Vagina (tissue), 2 donors: ENCODE data around the gene SCN8A. TPM values are rescaled to one million over a fixed set of nuclear protein-coding genes. Genes with fewer than 3 reads are reported as not detected.

ENCODE experiments used
- DNase-seq, 2 donors: peaks; one replicate each; pipeline ENCODE4 v3.0.0-alpha.2; 2017; ENCODE audit errors: extremely low spot score in 2 of 2
- H3K27ac ChIP-seq: fragments of 200-600 bp; sonication (generic); one replicate; pipeline ENCODE4 v1.5.1; 2019
- H3K27me3 ChIP-seq: fragments of 200-600 bp; sonication (generic); one replicate; pipeline ENCODE4 v1.5.1; 2019
- H3K36me3 ChIP-seq, 2 donors: fragments of 200-600 bp; sonication (generic); one replicate each; pipeline ENCODE4 v1.5.1; 2017 to 2019
- H3K4me1 ChIP-seq: fragments of 200-600 bp; sonication (generic); one replicate; pipeline ENCODE4 v1.5.1; 2019
- H3K4me3 ChIP-seq, 2 donors: fragments of 200-600 bp; sonication (generic); 1 replicate in 1 of 2; 2 replicates in 1 of 2; pipeline ENCODE4 v1.5.1; 2016 to 2019
- H3K9me3 ChIP-seq: fragments of 200-600 bp; sonication (generic); one replicate; pipeline ENCODE4 v1.5.1; 2019
- CTCF ChIP-seq, 3 experiments: fragments of 450-650 bp in 2 of 3; fragments of 200-600 bp in 1 of 3; sonication (generic) in 1 of 3; IDR thresholded peaks; one replicate each; pipeline ENCODE4 v1.5.1; 2017 to 2019; ENCODE audit warnings: antibody characterized with exemption in 3 of 3, mild to moderate bottlenecking in 2 of 3, moderate library complexity in 2 of 3
- POLR2A ChIP-seq, 2 donors: fragments of 450-650 bp; IDR thresholded peaks; one replicate each; pipeline ENCODE4 v1.6.1; 2017; ENCODE audit warnings: antibody characterized with exemption in 2 of 2, mild to moderate bottlenecking in 2 of 2, moderate library complexity in 2 of 2
- POLR2AphosphoS5 ChIP-seq, 2 donors: sonication (generic); formaldehyde crosslinking; IDR thresholded peaks; one replicate each; pipeline ENCODE4 v1.9.0; 2017; ENCODE audit warnings: antibody characterized with exemption in 2 of 2, mild to moderate bottlenecking in 2 of 2, low read depth in 1 of 2; ENCODE audit not compliant: insufficient read depth in 1 of 2
- intact Hi-C: fragments of 100-400 bp; cut with DNase I; formaldehyde crosslinking; loops from one replicate; pipeline ENCODE4 v1.15.1; 2023
- total RNA-seq: library from RNA; depleted of rRNA; stranded (reverse); fragments of >200 nt; gene quantifications from one replicate; pipeline ENCODE4 v1.2.3, GENCODE V29; 2016

Gene SCN8A
- total RNA-seq, 1 donor from 2014 or later, result 3.7 TPM

- no peak for TF ChIP-seq POLR2A (IDR thresholded peaks at IDR 0.05)
- TF ChIP-seq POLR2AphosphoS5 (IDR thresholded peaks at IDR 0.05; ENCODE audit: insufficient read depth in 1 of 2, low read depth in 1 of 2), result no peak
- no peak for TF ChIP-seq CTCF (IDR thresholded peaks at IDR 0.05)
- no peaks in the 10 kb centered on the region for H3K9me3 ChIP-seq
- no peak overlapping the region for H3K27ac ChIP-seq
- DNase-seq, result no peak
- H3K4me1 ChIP-seq, result no peaks in the 10 kb centered on the region
- H3K36me3 ChIP-seq, result no peaks in the 10 kb centered on the region
- no peak overlapping the region for H3K4me3 ChIP-seq
- no peaks in the 10 kb centered on the region for H3K27me3 ChIP-seq
- intact Hi-C loops, result no loop called here
These were observed 99.0 kb downstream of the SCN8A start for GRCh38 chr12:51689983-51690382.

- intact Hi-C loops, result no loop called here
- DNase-seq, result no peak
- no peak overlapping the region for H3K4me3 ChIP-seq
- H3K27me3 ChIP-seq, result no peaks in the 10 kb centered on the region
- no peak overlapping the region for H3K27ac ChIP-seq
- no peak for TF ChIP-seq POLR2A (IDR thresholded peaks at IDR 0.05)
- H3K36me3 ChIP-seq, result no peaks in the 10 kb centered on the region
- no peaks in the 10 kb centered on the region for H3K4me1 ChIP-seq
- H3K9me3 ChIP-seq, result no peaks in the 10 kb centered on the region
These were observed 101.0 kb downstream of the SCN8A start for GRCh38 chr12:51692016-51692415.

GRCh38 chr12:51693569-51693968, 102.5 kb downstream of the SCN8A start:
- no peaks in the 10 kb centered on the region for H3K4me1 ChIP-seq
- no peak for TF ChIP-seq POLR2AphosphoS5 (IDR thresholded peaks at IDR 0.05; ENCODE audit: insufficient read depth in 1 of 2, low read depth in 1 of 2)
- no peak for TF ChIP-seq POLR2A (IDR thresholded peaks at IDR 0.05)
- TF ChIP-seq CTCF (IDR thresholded peaks at IDR 0.05), result no peak
- no peak for DNase-seq
- H3K27me3 ChIP-seq, result no peaks in the 10 kb centered on the region
- no peaks in the 10 kb centered on the region for H3K9me3 ChIP-seq
- no peak overlapping the region for H3K4me3 ChIP-seq
- no peak overlapping the region for H3K27ac ChIP-seq
- intact Hi-C loops, result no loop called here
- no peaks in the 10 kb centered on the region for H3K36me3 ChIP-seq

DNA sequence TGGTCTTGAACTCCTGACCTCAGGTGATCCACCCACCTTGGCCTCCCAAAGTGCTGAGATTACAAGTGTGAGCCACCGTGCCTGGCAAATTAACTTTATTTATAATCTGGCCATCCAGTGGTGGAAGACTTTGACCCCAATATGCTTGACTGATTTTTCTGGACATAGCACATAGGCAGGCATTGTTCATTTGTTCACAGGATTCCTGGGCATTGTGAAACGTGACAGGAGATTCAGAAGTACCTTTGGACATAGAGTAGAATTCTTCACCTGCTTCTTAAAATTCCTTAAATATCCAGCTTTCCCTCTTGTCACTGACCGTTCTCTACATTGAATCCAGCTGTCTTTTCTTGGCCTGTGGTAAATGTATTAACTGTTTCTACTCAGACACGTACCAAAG, 103.1 kb downstream of the SCN8A start:
- Histone ChIP-seq H3K27ac (no peak overlapping the region), H3K36me3 (no peaks in the 10 kb centered on the region), H3K4me1 (no peaks in the 10 kb centered on the region), H3K4me3 (no peak overlapping the region), H3K9me3 (no peaks in the 10 kb centered on the region), H3K27me3 (no peaks in the 10 kb centered on the region)
- intact Hi-C loops, result no loop called here
- TF ChIP-seq CTCF (IDR thresholded peaks at IDR 0.05) (no peak), POLR2A (IDR thresholded peaks at IDR 0.05) (no peak), POLR2AphosphoS5 (IDR thresholded peaks at IDR 0.05; ENCODE audit: insufficient read depth in 1 of 2, low read depth in 1 of 2) (no peak)
- DNase-seq, result no peak

DNA sequence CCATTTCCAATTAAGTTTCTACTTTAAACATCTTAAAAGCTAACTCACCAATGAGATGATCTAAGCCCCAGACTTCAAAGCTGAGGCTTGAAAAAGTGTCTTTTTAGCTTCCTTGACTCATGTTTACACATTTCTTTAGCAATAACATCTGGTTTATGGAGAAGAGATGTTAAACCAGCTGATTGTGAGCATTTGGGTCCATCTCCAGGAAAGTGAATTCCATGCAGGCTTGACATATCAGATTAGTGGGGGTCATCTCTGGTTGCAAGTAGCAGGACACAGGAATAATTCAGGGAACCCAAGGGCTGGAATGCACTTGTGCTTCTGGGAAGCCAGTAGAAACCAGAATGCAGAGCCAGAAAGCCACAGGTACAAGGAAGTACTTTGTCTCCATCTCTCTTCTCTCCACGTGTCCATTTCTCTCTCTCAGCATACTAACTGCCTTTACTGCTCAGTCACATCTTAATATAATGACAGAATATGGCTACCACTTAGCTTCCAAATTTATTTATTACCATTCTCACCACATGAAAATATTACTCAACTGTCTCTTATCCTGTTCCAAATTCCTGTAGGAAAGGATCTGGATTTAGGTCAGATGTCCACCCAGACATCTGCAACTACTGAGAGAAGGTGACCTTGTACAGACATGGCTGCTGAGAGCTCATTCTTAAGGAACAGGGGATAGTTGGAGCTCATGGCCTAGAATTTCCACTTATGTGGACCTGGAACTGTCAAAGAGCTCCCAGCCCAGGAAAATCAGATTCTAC, 104.4 kb downstream of the SCN8A start:
- Histone ChIP-seq H3K27ac (no peak overlapping the region), H3K4me1 (no peaks in the 10 kb centered on the region), H3K9me3 (no peaks in the 10 kb centered on the region), H3K36me3 (no peaks in the 10 kb centered on the region), H3K27me3 (no peaks in the 10 kb centered on the region), H3K4me3 (no peak overlapping the region)
- intact Hi-C loops, result no loop called here
- DNase-seq, result no peak
- TF ChIP-seq POLR2A (IDR thresholded peaks at IDR 0.05) (no peak), CTCF (IDR thresholded peaks at IDR 0.05) (no peak), POLR2AphosphoS5 (IDR thresholded peaks at IDR 0.05; ENCODE audit: insufficient read depth in 1 of 2, low read depth in 1 of 2) (no peak)
